GM06990 (cell line): Measurements from ENCODE around the gene HMCN1.

Experiments used
- DNase-seq: peaks from one replicate; pipeline ENCODE4 v3.0.0-alpha.2; 2011; ENCODE audit not compliant: insufficient read length; ENCODE audit errors: extremely low read depth
- H3K27me3 ChIP-seq: replicated peaks from 2 replicates; pipeline ENCODE4 v1.6.0; 2011; ENCODE audit warnings: low read length; ENCODE audit not compliant: control insufficient read depth, insufficient read depth
- H3K36me3 ChIP-seq: 2 replicates; pipeline ENCODE4 v1.5.1; 2011; ENCODE audit warnings: low read length; ENCODE audit not compliant: control insufficient read depth, insufficient read depth
- H3K4me3 ChIP-seq: replicated peaks from 2 replicates; pipeline ENCODE4 v1.5.1; 2011; ENCODE audit warnings: low read depth, mild to moderate bottlenecking, control low read depth, low read length
- TF ChIP-seq, protein P1 (sequence below): IDR thresholded peaks from 2 replicates; pipeline ENCODE4 v1.5.1; 2011; ENCODE audit warnings: low read length, control low read depth, mild to moderate bottlenecking, inconsistent platforms; ENCODE audit not compliant: insufficient read depth, poor library complexity, severe bottlenecking

Gene HMCN1

DNA sequence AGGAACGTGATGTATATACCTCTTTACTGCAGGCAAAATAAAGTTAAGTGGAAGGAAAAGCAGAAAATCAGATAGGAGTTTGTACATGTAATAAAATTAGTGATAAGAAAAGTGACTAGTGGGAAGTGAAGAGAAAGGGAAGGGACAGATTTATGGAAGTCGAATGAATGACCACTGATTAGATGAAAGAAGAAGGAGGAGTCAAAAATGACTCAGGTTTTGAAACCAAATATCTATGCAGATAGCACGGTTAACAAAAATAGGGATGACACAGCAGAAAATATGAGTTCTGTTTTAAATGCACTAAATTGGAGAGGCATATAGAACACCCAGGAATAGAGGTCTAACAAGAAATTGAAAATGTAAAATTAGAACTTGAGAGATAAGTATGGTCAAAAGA lies 128.0 kb downstream of the HMCN1 start:
- DNase-seq = no peak
- no peaks in the 10 kb centered on the region for H3K36me3 ChIP-seq
- TF ChIP-seq, protein P1, sequence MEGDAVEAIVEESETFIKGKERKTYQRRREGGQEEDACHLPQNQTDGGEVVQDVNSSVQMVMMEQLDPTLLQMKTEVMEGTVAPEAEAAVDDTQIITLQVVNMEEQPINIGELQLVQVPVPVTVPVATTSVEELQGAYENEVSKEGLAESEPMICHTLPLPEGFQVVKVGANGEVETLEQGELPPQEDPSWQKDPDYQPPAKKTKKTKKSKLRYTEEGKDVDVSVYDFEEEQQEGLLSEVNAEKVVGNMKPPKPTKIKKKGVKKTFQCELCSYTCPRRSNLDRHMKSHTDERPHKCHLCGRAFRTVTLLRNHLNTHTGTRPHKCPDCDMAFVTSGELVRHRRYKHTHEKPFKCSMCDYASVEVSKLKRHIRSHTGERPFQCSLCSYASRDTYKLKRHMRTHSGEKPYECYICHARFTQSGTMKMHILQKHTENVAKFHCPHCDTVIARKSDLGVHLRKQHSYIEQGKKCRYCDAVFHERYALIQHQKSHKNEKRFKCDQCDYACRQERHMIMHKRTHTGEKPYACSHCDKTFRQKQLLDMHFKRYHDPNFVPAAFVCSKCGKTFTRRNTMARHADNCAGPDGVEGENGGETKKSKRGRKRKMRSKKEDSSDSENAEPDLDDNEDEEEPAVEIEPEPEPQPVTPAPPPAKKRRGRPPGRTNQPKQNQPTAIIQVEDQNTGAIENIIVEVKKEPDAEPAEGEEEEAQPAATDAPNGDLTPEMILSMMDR = no peak

DNA sequence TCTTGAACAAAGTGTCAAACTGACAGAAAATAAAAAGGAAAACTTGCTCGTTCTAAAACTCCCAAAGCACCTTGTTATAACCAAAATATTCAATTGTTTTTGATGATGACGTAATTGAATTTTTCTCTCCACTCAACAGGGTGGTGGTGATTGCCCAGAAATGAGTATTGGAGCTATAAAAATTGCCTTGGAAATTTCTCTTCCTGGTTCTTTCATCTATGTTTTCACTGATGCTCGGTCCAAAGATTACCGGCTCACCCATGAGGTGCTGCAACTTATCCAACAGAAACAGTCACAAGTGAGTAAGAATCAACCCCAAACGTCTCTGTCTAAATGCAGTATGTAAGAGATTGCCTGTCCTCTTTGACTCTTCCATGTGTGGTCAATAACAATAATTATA lies 130.1 kb downstream of the HMCN1 start:
- H3K36me3 ChIP-seq = no peaks in the 10 kb centered on the region

More for the DNA sequence above, 128.0 kb downstream of the HMCN1 start:
- H3K27me3 ChIP-seq = no peaks in the 10 kb centered on the region
- H3K4me3 ChIP-seq = no peak overlapping the region

DNA sequence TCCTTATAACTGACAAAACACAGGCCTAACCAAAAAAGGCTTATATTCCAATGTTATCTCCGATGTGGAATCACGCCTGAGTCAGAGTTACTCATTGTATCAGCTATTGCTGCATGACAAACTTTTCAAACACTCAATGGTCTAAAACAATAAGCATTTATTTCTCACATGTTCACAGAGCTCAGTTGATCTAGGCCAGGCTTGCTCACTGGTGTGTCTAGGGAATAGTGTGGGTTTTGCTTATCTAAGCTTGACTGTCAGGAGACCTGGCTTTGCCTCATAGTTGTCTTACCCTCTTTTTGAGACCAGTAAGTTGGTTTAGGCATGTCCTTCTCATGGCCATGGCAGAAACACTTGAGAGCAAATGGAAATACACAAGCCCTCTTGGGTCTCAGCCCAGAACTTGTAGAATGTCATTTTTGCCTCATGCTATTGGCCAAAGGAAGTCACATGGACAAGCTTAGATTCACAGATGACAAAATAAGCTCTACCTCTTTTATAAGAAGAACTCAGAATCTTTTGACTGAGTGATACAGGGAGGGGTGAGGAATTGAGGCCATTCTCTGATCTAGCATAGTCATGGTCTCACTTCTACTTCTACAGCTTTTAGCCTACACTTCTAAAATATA lies 130.8 kb downstream of the HMCN1 start:
- Histone ChIP-seq H3K4me3 (no peak overlapping the region), H3K36me3 (no peaks in the 10 kb centered on the region), H3K27me3 (no peaks in the 10 kb centered on the region)
- no peak for DNase-seq
- TF ChIP-seq, protein P1 = no peak

More for the DNA sequence above, 130.1 kb downstream of the HMCN1 start:
- no peak for DNase-seq
- H3K27me3 ChIP-seq = no peaks in the 10 kb centered on the region
- TF ChIP-seq, protein P1 = no peak
- H3K4me3 ChIP-seq = no peak overlapping the region

DNA sequence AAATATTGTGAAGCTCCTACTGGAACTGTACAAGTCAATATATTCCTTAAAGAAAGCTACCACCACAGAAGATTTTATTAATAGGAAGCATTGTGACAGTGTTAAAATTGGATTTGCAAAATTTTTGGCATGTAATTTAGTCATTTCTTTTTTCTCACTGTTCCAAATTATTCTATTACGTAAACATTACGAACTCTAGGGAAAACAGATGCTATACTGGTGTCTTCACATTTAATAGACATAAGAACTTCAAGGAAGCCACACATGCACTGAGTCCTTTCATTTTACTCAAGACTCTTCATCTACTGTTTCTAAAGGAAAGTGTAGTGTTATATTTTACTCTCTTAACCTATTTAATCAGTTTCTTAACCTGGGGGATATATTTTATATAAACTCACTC lies 135.4 kb downstream of the HMCN1 start:
- no peak for DNase-seq
- H3K36me3 ChIP-seq = no peaks in the 10 kb centered on the region
- TF ChIP-seq, protein P1 = no peak
- H3K27me3 ChIP-seq = no peaks in the 10 kb centered on the region
- H3K4me3 ChIP-seq = no peak overlapping the region

DNA sequence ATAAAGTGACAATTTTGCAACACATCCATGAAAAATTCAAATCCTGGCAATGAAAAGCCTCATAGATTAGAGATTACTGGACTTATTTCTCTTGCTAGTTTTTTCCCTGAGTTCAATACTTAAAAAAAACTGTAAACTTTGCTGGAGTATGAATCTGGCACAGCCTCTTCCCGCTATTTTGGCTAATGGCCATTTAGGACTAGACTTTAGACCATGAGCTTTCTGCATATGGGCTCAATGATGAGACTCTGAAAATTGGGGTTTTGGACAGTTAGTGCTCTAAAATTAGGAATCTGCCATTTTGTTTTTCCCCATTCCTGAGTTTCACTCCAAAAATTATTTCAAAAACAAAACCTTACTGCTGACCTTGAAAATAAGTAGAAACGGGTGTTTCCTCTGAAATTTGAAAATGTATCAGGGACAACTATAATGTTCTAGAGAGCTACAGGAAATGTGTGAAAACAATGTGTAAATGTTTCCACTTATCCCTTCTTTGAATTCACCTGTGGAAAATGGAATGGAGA lies 137.5 kb downstream of the HMCN1 start:
- Histone ChIP-seq H3K36me3 (no peaks in the 10 kb centered on the region), H3K4me3 (no peak overlapping the region), H3K27me3 (no peaks in the 10 kb centered on the region)
- DNase-seq = no peak
- TF ChIP-seq, protein P1 = no peak
